ENCODE measurements around the gene ARHGAP27. TPM values are rescaled to one million over a fixed set of nuclear protein-coding genes. Genes with fewer than 3 reads are reported as not detected.
A peak's percentile ranks its signal among the peaks of the same experiment; 100 is the strongest.

ARHGAP27 gene
- total and polyA plus RNA-seq, 2 of the 13 experiments (the other 11 are each of a cell fraction or from before 2014, with no cell fraction given), result 15.5 to 18.9 TPM

- TF ChIP-seq ZBED4 (CRISPR knock-in tag; IDR thresholded peaks at IDR 0.05; ENCODE audit: borderline replicate concordance) (no peak), ZNF333 (CRISPR knock-in tag; IDR thresholded peaks at IDR 0.05; ENCODE audit: borderline replicate concordance) (no peak), ZNF441 (CRISPR knock-in tag; IDR thresholded peaks at IDR 0.05; ENCODE audit: borderline replicate concordance) (no peak), CHCHD3 (CRISPR knock-in tag; IDR thresholded peaks at IDR 0.05) (no peak), ZSCAN22 (CRISPR knock-in tag; IDR thresholded peaks at IDR 0.05) (no peak), ZNF687 (CRISPR knock-in tag; IDR thresholded peaks at IDR 0.05) (peak; percentile 64), ZNF276 (CRISPR knock-in tag; IDR thresholded peaks at IDR 0.05; ENCODE audit: low read depth) (no peak; the same call in 1 of the 2 replicates), ZBTB7B (CRISPR knock-in tag; IDR thresholded peaks at IDR 0.05) (peak; percentile 26; the same call in 1 of the 2 replicates), KLF16 (CRISPR knock-in tag; IDR thresholded peaks at IDR 0.05) (no peak; a peak in 1 of 4 replicates), SNAPC5 (CRISPR knock-in tag; IDR thresholded peaks at IDR 0.05; ENCODE audit: borderline replicate concordance) (no peak), HNF4G (IDR thresholded peaks at IDR 0.05; ENCODE audit: borderline replicate concordance, low read depth, low read length) (no peak), HNF4G (CRISPR knock-in tag; IDR thresholded peaks at IDR 0.05; ENCODE audit: borderline replicate concordance, low read depth) (no peak), ZNF558 (CRISPR knock-in tag; IDR thresholded peaks at IDR 0.05; ENCODE audit: borderline replicate concordance) (0 out of 2 replicates have a peak, but pooled peaks have one; percentile 26), JUN (CRISPR knock-in tag; IDR thresholded peaks at IDR 0.05) (no peak), ZNF510 (CRISPR knock-in tag; IDR thresholded peaks at IDR 0.05; ENCODE audit: low read depth) (no peak), ZNF615 (CRISPR knock-in tag; IDR thresholded peaks at IDR 0.05; ENCODE audit: borderline replicate concordance) (no peak), SOX13 (IDR thresholded peaks at IDR 0.05) (no peak), SOX13 (CRISPR knock-in tag; conservative IDR thresholded peaks at IDR 0.05 in 1 of 2, IDR thresholded peaks at IDR 0.05 in 1 of 2) (no peak)
Measured at GRCh38 chr17:45431531-45432404, 902 bp downstream of the ARHGAP27 start (continued).

All from HepG2 (cell line).